ENCODE results near the gene ARPIN. TPM values are rescaled to one million over a fixed set of nuclear protein-coding genes. Genes with fewer than 3 reads are reported as not detected.

Gene ARPIN
- total RNA-seq, 1 donor from 2014 or later = 9.0 TPM

GRCh38 chr15:89917442-89918101, 4.8 kb upstream of the ARPIN start:
- no peaks in the 10 kb centered on the region for H3K9me3 Mint-ChIP-seq (ENCODE audit: unreplicated experiment)
- no peak overlapping the region for H3K27ac Mint-ChIP-seq (ENCODE audit: unreplicated experiment)
- no peak for DNase-seq
- peaks cover 2% of the 10 kb centered on the region for H3K27me3 Mint-ChIP-seq (ENCODE audit: unreplicated experiment)
- H3K4me3 Mint-ChIP-seq (ENCODE audit: unreplicated experiment) = no peak overlapping the region
- no peaks in the 10 kb centered on the region for H3K36me3 Mint-ChIP-seq (ENCODE audit: unreplicated experiment)
- TF ChIP-seq CTCF (IDR thresholded peaks at IDR 0.05; ENCODE audit: partially characterized antibody, unreplicated experiment) = no peak
- H3K4me1 Mint-ChIP-seq (ENCODE audit: low read depth, unreplicated experiment) = peaks cover 4% of the 10 kb centered on the region

GRCh38 chr15:89916660-89917059, 3.9 kb upstream of the ARPIN start:
- Mint-ChIP-seq H3K27ac (ENCODE audit: unreplicated experiment) (no peak overlapping the region), H3K36me3 (ENCODE audit: unreplicated experiment) (no peaks in the 10 kb centered on the region), H3K9me3 (ENCODE audit: unreplicated experiment) (no peaks in the 10 kb centered on the region), H3K4me3 (ENCODE audit: unreplicated experiment) (no peak overlapping the region), H3K4me1 (ENCODE audit: low read depth, unreplicated experiment) (peaks cover 4% of the 10 kb centered on the region), H3K27me3 (ENCODE audit: unreplicated experiment) (peaks cover 2% of the 10 kb centered on the region)
- no peak for DNase-seq
- TF ChIP-seq CTCF (IDR thresholded peaks at IDR 0.05; ENCODE audit: partially characterized antibody, unreplicated experiment) = no peak

- Mint-ChIP-seq H3K27me3 (ENCODE audit: unreplicated experiment) (no peaks in the 10 kb centered on the region), H3K27ac (ENCODE audit: unreplicated experiment) (no peak overlapping the region), H3K4me1 (ENCODE audit: low read depth, unreplicated experiment) (peaks cover 4% of the 10 kb centered on the region), H3K9me3 (ENCODE audit: unreplicated experiment) (peaks cover 3% of the 10 kb centered on the region), H3K36me3 (ENCODE audit: unreplicated experiment) (no peaks in the 10 kb centered on the region), H3K4me3 (ENCODE audit: unreplicated experiment) (peak overlapping the region; percentile 84)
- DNase-seq = peak; percentile 44
- TF ChIP-seq CTCF (IDR thresholded peaks at IDR 0.05; ENCODE audit: partially characterized antibody, unreplicated experiment) = no peak
These were observed 543 bp downstream of the ARPIN start for GRCh38 chr15:89912145-89912673.

GRCh38 chr15:89910891-89911626, 1.7 kb downstream of the ARPIN start:
- no peak overlapping the region for H3K27ac Mint-ChIP-seq (ENCODE audit: unreplicated experiment)
- H3K36me3 Mint-ChIP-seq (ENCODE audit: unreplicated experiment) = no peaks in the 10 kb centered on the region
- H3K9me3 Mint-ChIP-seq (ENCODE audit: unreplicated experiment) = peaks cover 3% of the 10 kb centered on the region
- no peak for TF ChIP-seq CTCF (IDR thresholded peaks at IDR 0.05; ENCODE audit: partially characterized antibody, unreplicated experiment)
- no peak overlapping the region for H3K4me3 Mint-ChIP-seq (ENCODE audit: unreplicated experiment)
- no peaks in the 10 kb centered on the region for H3K27me3 Mint-ChIP-seq (ENCODE audit: unreplicated experiment)
- DNase-seq = no peak
- H3K4me1 Mint-ChIP-seq (ENCODE audit: low read depth, unreplicated experiment) = peaks cover 4% of the 10 kb centered on the region

GRCh38 chr15:89909611-89910010, 3.1 kb downstream of the ARPIN start:
- Mint-ChIP-seq H3K9me3 (ENCODE audit: unreplicated experiment) (peaks cover 3% of the 10 kb centered on the region), H3K36me3 (ENCODE audit: unreplicated experiment) (no peaks in the 10 kb centered on the region), H3K27ac (ENCODE audit: unreplicated experiment) (no peak overlapping the region), H3K4me3 (ENCODE audit: unreplicated experiment) (no peak overlapping the region), H3K4me1 (ENCODE audit: low read depth, unreplicated experiment) (peaks cover 2% of the 10 kb centered on the region), H3K27me3 (ENCODE audit: unreplicated experiment) (no peaks in the 10 kb centered on the region)
- TF ChIP-seq CTCF (IDR thresholded peaks at IDR 0.05; ENCODE audit: partially characterized antibody, unreplicated experiment) = no peak
- DNase-seq = no peak

All from glutamatergic neuron (in vitro differentiated cells).